ENCODE results near the gene APRT. TPM values are rescaled to one million over a fixed set of nuclear protein-coding genes. Genes with fewer than 3 reads are reported as not detected.

Gene APRT
- total and polyA plus RNA-seq, 9 of the 15 experiments (the other 6 are each of a cell fraction or from before 2014, with no cell fraction given) = 41.7 to 409 (median 146) TPM

DNA sequence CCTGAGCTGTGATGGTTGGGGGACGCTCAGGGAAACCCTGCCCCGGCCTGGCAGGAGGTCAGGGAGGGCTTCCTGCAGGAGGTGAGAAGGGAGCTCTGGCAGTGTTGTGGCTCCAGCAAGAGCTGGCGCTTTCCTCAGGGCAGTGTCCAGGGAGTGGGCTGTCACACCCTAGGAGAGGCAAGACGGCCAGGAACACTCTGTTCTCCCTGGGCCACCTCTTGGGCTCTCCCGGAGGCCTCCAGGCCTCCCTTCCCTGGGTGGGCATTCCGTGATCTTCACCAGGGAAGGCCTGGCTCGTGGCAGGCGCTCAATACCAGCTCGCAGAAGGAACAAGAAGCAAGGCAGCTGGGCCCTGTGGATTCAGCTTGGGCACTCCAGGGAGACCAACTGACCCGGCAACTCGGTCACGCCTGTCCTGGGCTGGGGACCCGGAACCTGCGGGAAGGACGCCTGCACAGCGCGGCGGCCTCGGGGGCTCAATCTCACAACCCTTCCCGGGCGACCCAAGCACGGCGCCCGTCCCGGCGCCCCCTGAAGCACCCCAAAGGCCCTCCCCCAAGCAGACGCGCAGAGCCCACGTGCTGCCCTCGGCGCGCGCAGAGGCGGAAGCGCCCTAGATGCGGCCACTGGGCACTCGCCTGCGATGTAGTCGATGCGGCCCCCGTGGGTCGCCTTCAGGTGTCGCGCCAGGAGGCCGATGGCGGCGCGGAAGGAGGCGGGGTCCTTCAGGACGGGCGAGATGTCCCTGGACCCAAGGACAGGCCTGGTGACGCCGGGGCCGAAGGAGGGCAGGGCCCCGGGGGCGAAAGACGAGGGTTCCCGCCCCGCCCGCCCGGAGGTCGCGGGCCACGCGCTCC is 588 bp downstream of the APRT start (continued):
- TF ChIP-seq, protein P1, sequence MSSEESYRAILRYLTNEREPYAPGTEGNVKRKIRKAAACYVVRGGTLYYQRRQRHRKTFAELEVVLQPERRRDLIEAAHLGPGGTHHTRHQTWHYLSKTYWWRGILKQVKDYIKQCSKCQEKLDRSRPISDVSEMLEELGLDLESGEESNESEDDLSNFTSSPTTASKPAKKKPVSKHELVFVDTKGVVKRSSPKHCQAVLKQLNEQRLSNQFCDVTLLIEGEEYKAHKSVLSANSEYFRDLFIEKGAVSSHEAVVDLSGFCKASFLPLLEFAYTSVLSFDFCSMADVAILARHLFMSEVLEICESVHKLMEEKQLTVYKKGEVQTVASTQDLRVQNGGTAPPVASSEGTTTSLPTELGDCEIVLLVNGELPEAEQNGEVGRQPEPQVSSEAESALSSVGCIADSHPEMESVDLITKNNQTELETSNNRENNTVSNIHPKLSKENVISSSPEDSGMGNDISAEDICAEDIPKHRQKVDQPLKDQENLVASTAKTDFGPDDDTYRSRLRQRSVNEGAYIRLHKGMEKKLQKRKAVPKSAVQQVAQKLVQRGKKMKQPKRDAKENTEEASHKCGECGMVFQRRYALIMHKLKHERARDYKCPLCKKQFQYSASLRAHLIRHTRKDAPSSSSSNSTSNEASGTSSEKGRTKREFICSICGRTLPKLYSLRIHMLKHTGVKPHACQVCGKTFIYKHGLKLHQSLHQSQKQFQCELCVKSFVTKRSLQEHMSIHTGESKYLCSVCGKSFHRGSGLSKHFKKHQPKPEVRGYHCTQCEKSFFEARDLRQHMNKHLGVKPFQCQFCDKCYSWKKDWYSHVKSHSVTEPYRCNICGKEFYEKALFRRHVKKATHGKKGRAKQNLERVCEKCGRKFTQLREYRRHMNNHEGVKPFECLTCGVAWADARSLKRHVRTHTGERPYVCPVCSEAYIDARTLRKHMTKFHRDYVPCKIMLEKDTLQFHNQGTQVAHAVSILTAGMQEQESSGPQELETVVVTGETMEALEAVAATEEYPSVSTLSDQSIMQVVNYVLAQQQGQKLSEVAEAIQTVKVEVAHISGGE (CRISPR knock-in tag; IDR thresholded peaks at IDR 0.05) = no peak
- TF ChIP-seq ZNF263 (CRISPR knock-in tag; IDR thresholded peaks at IDR 0.05; ENCODE audit: borderline replicate concordance) (no peak), PHF20 (IDR thresholded peaks at IDR 0.05; ENCODE audit: partially characterized antibody) (peak; percentile 60), RBM22 (IDR thresholded peaks at IDR 0.05; ENCODE audit: low read depth, low read length, poor library complexity, severe bottlenecking) (peak; percentile 18), ZNF77 (CRISPR knock-in tag; IDR thresholded peaks at IDR 0.05) (no peak), ATF1 (CRISPR knock-in tag; IDR thresholded peaks at IDR 0.05) (no peak), ATF1 (tag; IDR thresholded peaks at IDR 0.05) (peak; percentile 42; the same call in 1 of the 2 replicates), FOXM1 (IDR thresholded peaks at IDR 0.05; ENCODE audit: low read depth) (no peak), FOXM1 (CRISPR knock-in tag; IDR thresholded peaks at IDR 0.05; ENCODE audit: low read depth) (no peak), WHSC1 (IDR thresholded peaks at IDR 0.05; ENCODE audit: low read length) (no peak), SMAD3 (CRISPR knock-in tag; conservative IDR thresholded peaks at IDR 0.05) (no peak), GATAD2B (IDR thresholded peaks at IDR 0.05; ENCODE audit: borderline replicate concordance) (no peak), ZNF121 (CRISPR knock-in tag; conservative IDR thresholded peaks at IDR 0.05) (no peak), PURB (CRISPR knock-in tag; IDR thresholded peaks at IDR 0.05; ENCODE audit: low read depth) (no peak)
- TF ChIP-seq, protein P2, sequence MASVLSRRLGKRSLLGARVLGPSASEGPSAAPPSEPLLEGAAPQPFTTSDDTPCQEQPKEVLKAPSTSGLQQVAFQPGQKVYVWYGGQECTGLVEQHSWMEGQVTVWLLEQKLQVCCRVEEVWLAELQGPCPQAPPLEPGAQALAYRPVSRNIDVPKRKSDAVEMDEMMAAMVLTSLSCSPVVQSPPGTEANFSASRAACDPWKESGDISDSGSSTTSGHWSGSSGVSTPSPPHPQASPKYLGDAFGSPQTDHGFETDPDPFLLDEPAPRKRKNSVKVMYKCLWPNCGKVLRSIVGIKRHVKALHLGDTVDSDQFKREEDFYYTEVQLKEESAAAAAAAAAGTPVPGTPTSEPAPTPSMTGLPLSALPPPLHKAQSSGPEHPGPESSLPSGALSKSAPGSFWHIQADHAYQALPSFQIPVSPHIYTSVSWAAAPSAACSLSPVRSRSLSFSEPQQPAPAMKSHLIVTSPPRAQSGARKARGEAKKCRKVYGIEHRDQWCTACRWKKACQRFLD (CRISPR knock-in tag; IDR thresholded peaks at IDR 0.05) = peak; percentile 72
- TF ChIP-seq, protein P3, sequence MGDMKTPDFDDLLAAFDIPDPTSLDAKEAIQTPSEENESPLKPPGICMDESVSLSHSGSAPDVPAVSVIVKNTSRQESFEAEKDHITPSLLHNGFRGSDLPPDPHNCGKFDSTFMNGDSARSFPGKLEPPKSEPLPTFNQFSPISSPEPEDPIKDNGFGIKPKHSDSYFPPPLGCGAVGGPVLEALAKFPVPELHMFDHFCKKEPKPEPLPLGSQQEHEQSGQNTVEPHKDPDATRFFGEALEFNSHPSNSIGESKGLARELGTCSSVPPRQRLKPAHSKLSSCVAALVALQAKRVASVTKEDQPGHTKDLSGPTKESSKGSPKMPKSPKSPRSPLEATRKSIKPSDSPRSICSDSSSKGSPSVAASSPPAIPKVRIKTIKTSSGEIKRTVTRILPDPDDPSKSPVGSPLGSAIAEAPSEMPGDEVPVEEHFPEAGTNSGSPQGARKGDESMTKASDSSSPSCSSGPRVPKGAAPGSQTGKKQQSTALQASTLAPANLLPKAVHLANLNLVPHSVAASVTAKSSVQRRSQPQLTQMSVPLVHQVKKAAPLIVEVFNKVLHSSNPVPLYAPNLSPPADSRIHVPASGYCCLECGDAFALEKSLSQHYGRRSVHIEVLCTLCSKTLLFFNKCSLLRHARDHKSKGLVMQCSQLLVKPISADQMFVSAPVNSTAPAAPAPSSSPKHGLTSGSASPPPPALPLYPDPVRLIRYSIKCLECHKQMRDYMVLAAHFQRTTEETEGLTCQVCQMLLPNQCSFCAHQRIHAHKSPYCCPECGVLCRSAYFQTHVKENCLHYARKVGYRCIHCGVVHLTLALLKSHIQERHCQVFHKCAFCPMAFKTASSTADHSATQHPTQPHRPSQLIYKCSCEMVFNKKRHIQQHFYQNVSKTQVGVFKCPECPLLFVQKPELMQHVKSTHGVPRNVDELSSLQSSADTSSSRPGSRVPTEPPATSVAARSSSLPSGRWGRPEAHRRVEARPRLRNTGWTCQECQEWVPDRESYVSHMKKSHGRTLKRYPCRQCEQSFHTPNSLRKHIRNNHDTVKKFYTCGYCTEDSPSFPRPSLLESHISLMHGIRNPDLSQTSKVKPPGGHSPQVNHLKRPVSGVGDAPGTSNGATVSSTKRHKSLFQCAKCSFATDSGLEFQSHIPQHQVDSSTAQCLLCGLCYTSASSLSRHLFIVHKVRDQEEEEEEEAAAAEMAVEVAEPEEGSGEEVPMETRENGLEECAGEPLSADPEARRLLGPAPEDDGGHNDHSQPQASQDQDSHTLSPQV (IDR thresholded peaks at IDR 0.05) = 0 out of 2 replicates have a peak, but pooled peaks have one; percentile 41
- TF ChIP-seq, protein P4, sequence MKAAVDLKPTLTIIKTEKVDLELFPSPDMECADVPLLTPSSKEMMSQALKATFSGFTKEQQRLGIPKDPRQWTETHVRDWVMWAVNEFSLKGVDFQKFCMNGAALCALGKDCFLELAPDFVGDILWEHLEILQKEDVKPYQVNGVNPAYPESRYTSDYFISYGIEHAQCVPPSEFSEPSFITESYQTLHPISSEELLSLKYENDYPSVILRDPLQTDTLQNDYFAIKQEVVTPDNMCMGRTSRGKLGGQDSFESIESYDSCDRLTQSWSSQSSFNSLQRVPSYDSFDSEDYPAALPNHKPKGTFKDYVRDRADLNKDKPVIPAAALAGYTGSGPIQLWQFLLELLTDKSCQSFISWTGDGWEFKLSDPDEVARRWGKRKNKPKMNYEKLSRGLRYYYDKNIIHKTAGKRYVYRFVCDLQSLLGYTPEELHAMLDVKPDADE (conservative IDR thresholded peaks at IDR 0.05; ENCODE audit: control insufficient read depth, low read depth, low read length) = 0 out of 2 replicates have a peak, but pooled peaks have one; percentile 16
